GM13977 (cell line): ENCODE measurements around the gene WNK1.

Source experiments
- DNase-seq: peaks from one replicate; pipeline ENCODE4 v3.0.0; 2012; ENCODE audit warnings: low spot score
- in situ Hi-C: fragments of 300-500 bp; cut with MboI; formaldehyde crosslinking; loops from one replicate; pipeline ENCODE4 v1.12.0; 2022; ENCODE audit warnings: low sequenced_read_pairs, low pct_unique_long_range_greater_than_20kb, mixed read lengths, inconsistent platforms; ENCODE audit not compliant: unreplicated experiment
- TF ChIP-seq, protein P1 (sequence below): IDR thresholded peaks from 2 replicates; pipeline ENCODE4 v1.5.1; 2012; ENCODE audit warnings: mild to moderate bottlenecking, control low read depth; ENCODE audit not compliant: insufficient read depth; ENCODE audit errors: extremely low read depth, missing control alignments

Gene WNK1

DNA sequence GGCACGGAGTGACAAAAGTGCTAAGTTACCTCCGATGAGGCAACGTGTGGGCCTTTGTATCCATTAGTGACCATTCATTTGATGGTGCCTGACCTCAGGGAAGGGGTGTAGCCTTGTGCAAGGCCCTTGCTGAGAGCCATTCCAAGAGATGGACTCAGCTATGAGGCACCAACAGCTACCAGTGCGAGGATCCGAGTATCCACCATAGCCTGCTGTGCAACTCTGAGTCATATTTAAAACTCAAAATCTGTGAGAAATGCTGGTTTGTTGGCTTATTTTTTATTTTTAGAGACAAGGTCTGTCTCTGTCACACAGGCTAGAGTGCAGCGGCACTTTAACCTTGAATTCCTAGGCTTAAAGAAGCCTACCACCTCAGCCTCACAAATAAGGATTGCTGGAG lies 25.1 kb upstream of the WNK1 start:
- TF ChIP-seq, protein P1, sequence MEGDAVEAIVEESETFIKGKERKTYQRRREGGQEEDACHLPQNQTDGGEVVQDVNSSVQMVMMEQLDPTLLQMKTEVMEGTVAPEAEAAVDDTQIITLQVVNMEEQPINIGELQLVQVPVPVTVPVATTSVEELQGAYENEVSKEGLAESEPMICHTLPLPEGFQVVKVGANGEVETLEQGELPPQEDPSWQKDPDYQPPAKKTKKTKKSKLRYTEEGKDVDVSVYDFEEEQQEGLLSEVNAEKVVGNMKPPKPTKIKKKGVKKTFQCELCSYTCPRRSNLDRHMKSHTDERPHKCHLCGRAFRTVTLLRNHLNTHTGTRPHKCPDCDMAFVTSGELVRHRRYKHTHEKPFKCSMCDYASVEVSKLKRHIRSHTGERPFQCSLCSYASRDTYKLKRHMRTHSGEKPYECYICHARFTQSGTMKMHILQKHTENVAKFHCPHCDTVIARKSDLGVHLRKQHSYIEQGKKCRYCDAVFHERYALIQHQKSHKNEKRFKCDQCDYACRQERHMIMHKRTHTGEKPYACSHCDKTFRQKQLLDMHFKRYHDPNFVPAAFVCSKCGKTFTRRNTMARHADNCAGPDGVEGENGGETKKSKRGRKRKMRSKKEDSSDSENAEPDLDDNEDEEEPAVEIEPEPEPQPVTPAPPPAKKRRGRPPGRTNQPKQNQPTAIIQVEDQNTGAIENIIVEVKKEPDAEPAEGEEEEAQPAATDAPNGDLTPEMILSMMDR: no peak
- in situ Hi-C loops: no loop called here
- no peak for DNase-seq

DNA sequence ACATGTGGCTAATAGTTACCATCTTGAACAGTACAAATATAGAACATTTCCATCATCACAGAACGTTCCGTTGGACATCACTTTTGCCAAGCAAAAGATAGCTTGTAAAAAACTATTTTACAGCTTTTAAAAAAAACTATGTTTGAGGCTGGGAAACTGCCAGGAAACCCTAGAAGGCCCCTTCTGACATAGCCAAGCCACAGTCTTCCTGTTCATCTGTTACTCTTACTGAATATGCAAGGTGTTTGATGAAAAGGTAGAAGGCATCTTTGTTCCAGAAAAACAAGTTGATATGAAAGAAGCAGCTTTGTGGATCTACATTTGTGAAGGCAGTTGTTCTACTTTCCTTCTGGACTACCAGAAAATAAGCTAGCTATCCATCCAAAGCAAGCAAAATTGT lies 23.6 kb upstream of the WNK1 start:
- DNase-seq: no peak
- in situ Hi-C loops: no loop called here
- TF ChIP-seq, protein P1: no peak

DNA sequence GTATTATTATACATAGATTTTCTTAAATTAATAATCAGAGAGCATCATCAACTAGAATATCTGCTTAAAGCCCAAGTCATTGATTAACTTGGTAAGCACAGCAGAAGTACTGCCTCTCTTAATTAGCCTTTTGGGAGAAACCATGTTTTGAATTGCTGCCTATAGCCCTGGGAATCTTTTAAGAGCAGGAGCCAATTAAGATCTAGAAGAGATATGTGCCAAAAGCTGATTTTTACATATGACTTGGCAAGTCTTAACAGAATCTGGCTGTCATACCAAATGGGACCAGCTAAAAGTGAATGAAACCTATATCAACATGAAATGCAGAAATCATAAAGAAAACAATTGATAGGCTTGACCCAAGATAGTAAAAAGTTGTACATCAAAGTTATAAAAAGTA lies 23.2 kb upstream of the WNK1 start:
- in situ Hi-C loops: no loop called here
- TF ChIP-seq, protein P1: no peak
- DNase-seq: no peak

DNA sequence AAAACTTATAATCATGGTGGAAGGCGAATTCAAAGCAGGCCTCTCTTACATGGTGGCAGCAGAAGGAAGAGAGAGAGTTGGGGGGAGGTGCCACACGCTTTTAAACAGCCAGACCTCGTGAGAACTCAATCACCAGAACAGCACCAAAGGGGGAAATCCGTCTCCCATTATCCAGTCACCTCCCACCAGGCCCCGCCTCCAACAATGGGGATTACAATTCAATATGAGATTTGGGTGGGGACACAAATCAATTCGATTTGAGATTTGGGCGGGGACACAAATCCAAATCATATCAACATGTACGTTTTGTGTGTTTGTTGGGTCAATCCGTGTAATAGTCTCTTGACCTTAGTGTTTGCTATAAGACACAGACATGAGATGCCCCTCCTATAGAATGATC lies 21.8 kb upstream of the WNK1 start:
- no peak for DNase-seq
- TF ChIP-seq, protein P1: no peak
- in situ Hi-C loops: no loop called here

DNA sequence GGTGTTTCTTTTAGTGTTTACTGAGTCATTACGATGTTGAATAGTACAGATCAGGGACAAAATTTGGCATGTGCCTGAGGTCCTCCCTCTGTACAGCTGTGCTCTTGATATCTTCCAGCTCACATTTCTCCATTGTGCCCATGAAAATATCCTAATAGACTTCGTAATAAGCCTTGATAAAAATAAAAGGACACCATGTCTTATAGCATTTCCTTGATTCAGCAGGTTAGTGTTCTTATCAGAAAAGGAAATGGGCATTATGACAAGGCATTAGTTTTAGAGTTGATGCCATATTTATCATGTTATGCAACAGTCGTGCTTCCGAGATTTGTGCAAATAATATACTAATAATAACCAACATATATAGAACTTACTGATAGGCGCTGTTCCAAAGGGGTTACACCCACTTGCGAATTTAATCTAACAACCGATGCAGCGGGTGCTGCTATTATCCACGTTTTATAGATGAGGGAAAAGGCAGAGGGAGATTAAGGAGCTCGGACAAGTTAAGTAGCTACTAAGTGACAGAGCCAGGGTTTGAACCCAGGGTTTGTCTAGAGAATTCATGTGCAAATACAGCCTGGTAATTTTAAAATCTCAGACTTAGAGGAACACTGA lies 15.1 kb upstream of the WNK1 start:
- DNase-seq: no peak
- in situ Hi-C loops: no loop called here
- TF ChIP-seq, protein P1: no peak

DNA sequence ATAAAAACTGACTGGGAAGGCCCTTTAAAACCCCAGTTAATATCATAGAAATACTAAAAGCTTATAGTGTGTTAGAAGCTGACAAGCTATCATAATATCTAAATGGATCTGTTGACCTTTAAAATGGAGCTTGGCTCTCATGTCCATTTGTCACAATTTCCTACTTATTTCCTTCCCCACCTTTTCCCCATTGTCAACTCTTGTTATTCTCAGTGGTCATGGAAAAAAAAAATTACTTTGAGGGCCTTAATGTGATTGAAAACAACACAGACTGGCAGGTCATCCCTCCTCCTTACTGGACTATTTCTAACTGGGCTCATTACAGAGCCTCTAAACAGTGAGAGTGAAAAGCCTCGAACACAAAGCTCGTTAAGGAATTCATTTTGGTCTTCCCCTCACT lies 13.7 kb upstream of the WNK1 start:
- in situ Hi-C loops: no loop called here
- TF ChIP-seq, protein P1: no peak
- no peak for DNase-seq

DNA sequence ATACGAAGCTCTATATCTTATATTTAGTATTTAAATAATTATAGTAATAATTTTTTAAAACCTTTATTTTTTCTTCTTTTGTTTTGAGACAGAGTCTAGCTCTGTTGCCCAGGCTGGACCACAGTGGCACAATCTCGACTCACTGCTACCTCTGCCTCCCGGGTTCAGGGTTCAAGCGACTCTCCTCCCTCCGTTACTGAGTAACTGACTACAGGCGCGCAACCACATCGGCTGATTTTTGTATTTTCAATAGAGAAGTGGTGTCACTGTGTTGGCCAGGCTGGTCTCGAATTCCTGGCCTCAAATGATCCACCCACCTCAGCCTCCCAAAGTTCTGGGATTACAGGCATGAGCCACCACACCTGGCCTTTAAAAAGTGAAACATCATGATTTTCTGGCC lies 13.0 kb upstream of the WNK1 start:
- TF ChIP-seq, protein P1: no peak
- in situ Hi-C loops: no loop called here
- DNase-seq: no peak
